Astrocyte of the spinal cord (primary cell): ENCODE measurements around the gene TUSC2.

Experiments
- DNase-seq: peaks from one replicate; pipeline ENCODE4 v3.0.0; 2011; ENCODE audit warnings: low read depth, low spot score
- H3K4me3 ChIP-seq: 2 replicates; pipeline ENCODE4 v1.5.1; 2011; ENCODE audit warnings: low read depth, mild to moderate bottlenecking, low read length, moderate library complexity
- CTCF ChIP-seq: IDR thresholded peaks from 2 replicates; pipeline ENCODE4 v1.5.1; 2012; ENCODE audit warnings: low read depth, mild to moderate bottlenecking, low read length, inconsistent platforms
- in situ Hi-C: cut with HindIII; loops from 2 replicates; pipeline ENCODE4 v1.10.0; 2017; ENCODE audit warnings: low sequenced_read_pairs

Gene TUSC2

GRCh38 chr3:50359760-50360110 is 31.7 kb upstream of the TUSC2 start:
- DNase-seq: no peak
- peak overlapping the region; percentile 88 for H3K4me3 ChIP-seq
- TF ChIP-seq CTCF: no peak
- in situ Hi-C loops: no loop called here

- no peak for TF ChIP-seq CTCF
- in situ Hi-C loops: no loop called here
- H3K4me3 ChIP-seq: peak within 1 kb of the TSS; percentile 88
- DNase-seq: peak; percentile 98
These were observed 31.1 kb upstream of the TUSC2 start, which contains the start of gene TMEM115 for GRCh38 chr3:50358911-50359759. Gene TMEM115 (minus strand): TSS chr3:50359521. CDS start chr3:50359063, 458 bp downstream.

- peak overlapping the region; percentile 88 for H3K4me3 ChIP-seq
- no peak for TF ChIP-seq CTCF
- in situ Hi-C loops: no loop called here
- no peak for DNase-seq
These were observed 30.4 kb upstream of the TUSC2 start for GRCh38 chr3:50358355-50358910.

GRCh38 chr3:50357481-50357880 is 29.5 kb upstream of the TUSC2 start:
- no peak for DNase-seq
- no peak for TF ChIP-seq CTCF
- in situ Hi-C loops: no loop called here
- peak overlapping the region; percentile 88 for H3K4me3 ChIP-seq

- in situ Hi-C loops: no loop called here
- TF ChIP-seq CTCF: no peak
- peak overlapping the region; percentile 88 for H3K4me3 ChIP-seq
- DNase-seq: no peak
These were observed 28.5 kb upstream of the TUSC2 start for GRCh38 chr3:50356553-50356952.

- no peak overlapping the region for H3K4me3 ChIP-seq
- in situ Hi-C loops: no loop called here
- no peak for TF ChIP-seq CTCF
- no peak for DNase-seq
These were observed 28.0 kb upstream of the TUSC2 start for GRCh38 chr3:50355829-50356552.
